Keratinocyte (primary cell): ENCODE measurements around the gene AKNA.

ENCODE experiments used
- EZH2 ChIP-seq: IDR thresholded peaks from one replicate; pipeline ENCODE4 v1.6.1; 2012; ENCODE audit warnings: inconsistent platforms, mild to moderate bottlenecking, low read length, moderate library complexity
- TF ChIP-seq, protein P1 (sequence below), 3 experiments: IDR thresholded peaks in 1 of 3; conservative IDR thresholded peaks in 1 of 3; optimal IDR thresholded peaks in 1 of 3; 2 replicates in 2 of 3; 3 replicates in 1 of 3; pipeline versions ENCODE3 to v1.5.1; 2011; ENCODE audit warnings: low read length in 3 of 3, mild to moderate bottlenecking in 3 of 3, moderate library complexity in 2 of 3, control low read depth in 1 of 3, inconsistent platforms in 1 of 3; ENCODE audit not compliant: insufficient read depth in 2 of 3; ENCODE audit errors: extremely low read depth in 1 of 3

DNA sequence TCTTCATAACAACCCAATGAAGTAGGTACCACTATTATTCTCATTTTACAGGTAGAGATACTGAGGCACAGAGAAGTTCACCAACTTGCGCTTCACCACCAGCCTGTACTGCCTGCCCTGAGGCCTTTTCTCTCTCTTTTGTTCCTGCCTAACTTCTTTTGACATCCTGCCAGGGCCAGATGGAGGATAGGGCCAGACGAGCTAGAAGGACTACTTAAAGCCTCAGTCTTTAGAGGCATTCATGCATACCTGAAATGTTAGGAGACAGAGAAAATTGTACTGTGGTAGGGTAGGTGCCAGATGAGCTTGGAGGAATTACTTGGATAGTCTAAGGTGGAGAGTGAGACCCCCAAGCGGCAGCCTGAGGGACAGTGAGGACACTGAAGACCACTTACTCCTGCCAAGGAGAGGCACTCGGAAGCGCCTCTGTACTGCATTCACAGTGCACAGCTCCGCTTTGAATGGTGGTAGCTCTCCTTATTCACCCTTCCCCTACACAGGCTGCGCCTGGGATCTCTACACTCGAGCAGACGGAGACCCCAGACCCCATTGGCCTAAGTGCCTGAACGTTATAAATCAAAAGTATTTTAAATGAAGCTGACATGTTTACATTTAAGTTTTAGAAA, 71.1 kb downstream of the AKNA start:
- no peak for TF ChIP-seq EZH2
- TF ChIP-seq, protein P1, sequence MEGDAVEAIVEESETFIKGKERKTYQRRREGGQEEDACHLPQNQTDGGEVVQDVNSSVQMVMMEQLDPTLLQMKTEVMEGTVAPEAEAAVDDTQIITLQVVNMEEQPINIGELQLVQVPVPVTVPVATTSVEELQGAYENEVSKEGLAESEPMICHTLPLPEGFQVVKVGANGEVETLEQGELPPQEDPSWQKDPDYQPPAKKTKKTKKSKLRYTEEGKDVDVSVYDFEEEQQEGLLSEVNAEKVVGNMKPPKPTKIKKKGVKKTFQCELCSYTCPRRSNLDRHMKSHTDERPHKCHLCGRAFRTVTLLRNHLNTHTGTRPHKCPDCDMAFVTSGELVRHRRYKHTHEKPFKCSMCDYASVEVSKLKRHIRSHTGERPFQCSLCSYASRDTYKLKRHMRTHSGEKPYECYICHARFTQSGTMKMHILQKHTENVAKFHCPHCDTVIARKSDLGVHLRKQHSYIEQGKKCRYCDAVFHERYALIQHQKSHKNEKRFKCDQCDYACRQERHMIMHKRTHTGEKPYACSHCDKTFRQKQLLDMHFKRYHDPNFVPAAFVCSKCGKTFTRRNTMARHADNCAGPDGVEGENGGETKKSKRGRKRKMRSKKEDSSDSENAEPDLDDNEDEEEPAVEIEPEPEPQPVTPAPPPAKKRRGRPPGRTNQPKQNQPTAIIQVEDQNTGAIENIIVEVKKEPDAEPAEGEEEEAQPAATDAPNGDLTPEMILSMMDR (optimal IDR thresholded peaks at IDR 0.05 in 1 of 3, IDR thresholded peaks at IDR 0.05 in 1 of 3, conservative IDR thresholded peaks at IDR 0.05 in 1 of 3; ENCODE audit: extremely low read depth in 1 of 3, insufficient read depth in 2 of 3, low read length in 3 of 3) = no peak
